ENCODE measurements around the gene RASSF4. TPM values are rescaled to one million over a fixed set of nuclear protein-coding genes. Genes with fewer than 3 reads are reported as not detected.

RASSF4 gene
- total and polyA plus RNA-seq, 9 of the 15 experiments (the other 6 are each of a cell fraction or from before 2014, with no cell fraction given): 0.01 to 0.62 (median 0.11) TPM; not detected in 3

GRCh38 chr10:44932517-44933450 is 26.8 kb upstream of the RASSF4 start:
- Histone ChIP-seq H3K4me1 (replicated peaks in 1 of 2; ENCODE audit: control insufficient read depth in 2 of 2, insufficient read depth in 2 of 2, low read length in 2 of 2) (no peaks in the 10 kb centered on the region), H3K27ac (ENCODE audit: extremely low read depth, low read depth, low read length) (no peak overlapping the region), H3K9ac (ENCODE audit: insufficient read depth in 1 of 2, low read depth in 2 of 2, low read length in 2 of 2) (0 out of 4 replicates have a peak overlapping the region, but pooled peaks of 1 of the 2 experiments have one; percentile 14), H4K20me1 (replicated peaks; ENCODE audit: control insufficient read depth, insufficient read depth, low read length) (peaks cover 2% of the 10 kb centered on the region; the same call in 1 of the 2 replicates), H3K9me3 (replicated peaks; ENCODE audit: control insufficient read depth, insufficient read depth, low read depth, low read length) (no peaks in the 10 kb centered on the region), H3K9me1 (ENCODE audit: control insufficient read depth, insufficient read depth, low read length) (no peaks in the 10 kb centered on the region), H3K79me2 (ENCODE audit: control insufficient read depth, insufficient read depth, low read length) (no peaks in the 10 kb centered on the region), H3K4me2 (ENCODE audit: insufficient read depth, low read length) (no peak overlapping the region), H3K4me3 (no peak overlapping the region), H2AFZ (ENCODE audit: low read depth, low read length) (peak overlapping the region; percentile 34; the same call in 1 of the 2 replicates), H3K27me3 (ENCODE audit: control insufficient read depth in 2 of 2, insufficient read depth in 2 of 2, low read length in 2 of 2) (peaks cover 9 to 50% of the 10 kb centered on the region in 2 experiments; a peak in 4 of 5 replicates), H3K36me3 (ENCODE audit: control insufficient read depth, insufficient read depth, low read length) (no peaks in the 10 kb centered on the region)
- FAIRE-seq (peak; percentile 93), ATAC-seq (peak; percentile 99), DNase-seq (ENCODE audit: extremely low read depth in 1 of 4, low spot score in 3 of 4) (peak; percentile 67 to 85 (median 82))
- CTCF ChIA-PET (ENCODE audit: low intra/inter-chr PET ratio): interaction anchor here (1.6 to 3.7 kb wide), 3 partner anchors 42 to 75 kb away, joined by 6 to 32 read pairs (median 25); no protein-coding TSS in a partner anchor
- WGBS (ENCODE audit: insufficient coverage, low coverage, missing lambda C conversion rate): 10% methylated on average over 10 of the region's 10 CpGs
- POLR2A ChIA-PET: interaction anchor here (0.6 to 1.2 kb wide), 5 partner anchors 31 to 72 kb away, joined by 3 to 4 read pairs (median 3); partner anchors contain the start of gene DEPP1
- intact Hi-C loops (cut with micrococcal nuclease): loop anchor here (1.0 kb wide), 2 partner anchors 43 to 58 kb away; no protein-coding TSS in a partner anchor
- no TSS peak for BruUV-seq (replicated peaks)
- in situ Hi-C loops (cut with MboI): no loop called here
- TF ChIP-seq, protein P1, sequence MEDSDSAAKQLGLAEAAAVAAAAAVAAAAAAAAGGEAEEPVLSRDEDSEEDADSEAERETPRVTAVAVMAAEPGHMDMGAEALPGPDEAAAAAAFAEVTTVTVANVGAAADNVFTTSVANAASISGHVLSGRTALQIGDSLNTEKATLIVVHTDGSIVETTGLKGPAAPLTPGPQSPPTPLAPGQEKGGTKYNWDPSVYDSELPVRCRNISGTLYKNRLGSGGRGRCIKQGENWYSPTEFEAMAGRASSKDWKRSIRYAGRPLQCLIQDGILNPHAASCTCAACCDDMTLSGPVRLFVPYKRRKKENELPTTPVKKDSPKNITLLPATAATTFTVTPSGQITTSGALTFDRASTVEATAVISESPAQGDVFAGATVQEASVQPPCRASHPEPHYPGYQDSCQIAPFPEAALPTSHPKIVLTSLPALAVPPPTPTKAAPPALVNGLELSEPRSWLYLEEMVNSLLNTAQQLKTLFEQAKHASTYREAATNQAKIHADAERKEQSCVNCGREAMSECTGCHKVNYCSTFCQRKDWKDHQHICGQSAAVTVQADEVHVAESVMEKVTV (CRISPR knock-in tag; IDR thresholded peaks at IDR 0.05): peak; percentile 95
- TF ChIP-seq ZFP1 (CRISPR knock-in tag; IDR thresholded peaks at IDR 0.05): 0 out of 2 replicates have a peak, but pooled peaks have one; percentile 18
- peak; percentile 97 for TF ChIP-seq SMC3 (conservative IDR thresholded peaks at IDR 0.05; ENCODE audit: insufficient read depth, low read depth, low read length)
- TF ChIP-seq SMARCA5 (IDR thresholded peaks at IDR 0.05): no peak
- no peak for TF ChIP-seq CBFA2T2 (conservative IDR thresholded peaks at IDR 0.05)
- peak; percentile 97 to 98 for TF ChIP-seq RAD21 (CRISPR knock-in tag; conservative IDR thresholded peaks at IDR 0.05 in 1 of 2, IDR thresholded peaks at IDR 0.05 in 1 of 2)
- TF ChIP-seq ARID2 (IDR thresholded peaks at IDR 0.05): peak; percentile 67; the same call in 1 of the 2 replicates
- TF ChIP-seq, protein P2, sequence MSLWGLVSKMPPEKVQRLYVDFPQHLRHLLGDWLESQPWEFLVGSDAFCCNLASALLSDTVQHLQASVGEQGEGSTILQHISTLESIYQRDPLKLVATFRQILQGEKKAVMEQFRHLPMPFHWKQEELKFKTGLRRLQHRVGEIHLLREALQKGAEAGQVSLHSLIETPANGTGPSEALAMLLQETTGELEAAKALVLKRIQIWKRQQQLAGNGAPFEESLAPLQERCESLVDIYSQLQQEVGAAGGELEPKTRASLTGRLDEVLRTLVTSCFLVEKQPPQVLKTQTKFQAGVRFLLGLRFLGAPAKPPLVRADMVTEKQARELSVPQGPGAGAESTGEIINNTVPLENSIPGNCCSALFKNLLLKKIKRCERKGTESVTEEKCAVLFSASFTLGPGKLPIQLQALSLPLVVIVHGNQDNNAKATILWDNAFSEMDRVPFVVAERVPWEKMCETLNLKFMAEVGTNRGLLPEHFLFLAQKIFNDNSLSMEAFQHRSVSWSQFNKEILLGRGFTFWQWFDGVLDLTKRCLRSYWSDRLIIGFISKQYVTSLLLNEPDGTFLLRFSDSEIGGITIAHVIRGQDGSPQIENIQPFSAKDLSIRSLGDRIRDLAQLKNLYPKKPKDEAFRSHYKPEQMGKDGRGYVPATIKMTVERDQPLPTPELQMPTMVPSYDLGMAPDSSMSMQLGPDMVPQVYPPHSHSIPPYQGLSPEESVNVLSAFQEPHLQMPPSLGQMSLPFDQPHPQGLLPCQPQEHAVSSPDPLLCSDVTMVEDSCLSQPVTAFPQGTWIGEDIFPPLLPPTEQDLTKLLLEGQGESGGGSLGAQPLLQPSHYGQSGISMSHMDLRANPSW (CRISPR knock-in tag; IDR thresholded peaks at IDR 0.05): no peak
- TF ChIP-seq CBX1 (IDR thresholded peaks at IDR 0.05; ENCODE audit: low read depth): no peak
- no peak for TF ChIP-seq NEUROD1 (IDR thresholded peaks at IDR 0.05; ENCODE audit: borderline replicate concordance, low read depth, low read length, partially characterized antibody)
- no peak for TF ChIP-seq KDM2B (CRISPR knock-in tag; IDR thresholded peaks at IDR 0.05)
- no peak for TF ChIP-seq PYGO2 (tag; IDR thresholded peaks at IDR 0.05)
